ENCODE results near the gene SLC35F1. TPM values are rescaled to one million over a fixed set of nuclear protein-coding genes. Genes with fewer than 3 reads are reported as not detected.

The SLC35F1 gene
- polyA plus RNA-seq, 1 donor: 3.9 TPM

GRCh38 chr6:118103381-118104146, 196.5 kb downstream of the SLC35F1 start:
- DNase-seq: no peak

GRCh38 chr6:118122161-118122725, 215.2 kb downstream of the SLC35F1 start:
- DNase-seq: no peak

- no peak for DNase-seq
Measured at GRCh38 chr6:118122801-118123200, 215.7 kb downstream of the SLC35F1 start.

- no peak for DNase-seq
Measured at GRCh38 chr6:118123503-118124037, 216.5 kb downstream of the SLC35F1 start.

- DNase-seq: no peak
Measured at GRCh38 chr6:118124851-118125250, 217.8 kb downstream of the SLC35F1 start.

- no peak for DNase-seq
Measured at GRCh38 chr6:118128755-118129154, 221.7 kb downstream of the SLC35F1 start.

GRCh38 chr6:118134206-118134605, 227.1 kb downstream of the SLC35F1 start:
- DNase-seq: no peak

- DNase-seq: peak; percentile 54
Measured at GRCh38 chr6:118134736-118135135, 227.7 kb downstream of the SLC35F1 start.

- no peak for DNase-seq
Measured at GRCh38 chr6:118135371-118135770, 228.3 kb downstream of the SLC35F1 start.

GRCh38 chr6:118141211-118141610, 234.1 kb downstream of the SLC35F1 start:
- no peak for DNase-seq

GRCh38 chr6:118146584-118146983, 239.5 kb downstream of the SLC35F1 start:
- DNase-seq: no peak

GRCh38 chr6:118147511-118147910, 240.4 kb downstream of the SLC35F1 start:
- DNase-seq: no peak

- DNase-seq: no peak
Measured at GRCh38 chr6:118148561-118148960, 241.5 kb downstream of the SLC35F1 start.

- no peak for DNase-seq
Measured at GRCh38 chr6:118152524-118152923, 245.5 kb downstream of the SLC35F1 start.

GRCh38 chr6:118161343-118161742, 254.3 kb downstream of the SLC35F1 start:
- DNase-seq: no peak

- DNase-seq: no peak
Measured at GRCh38 chr6:118163542-118163941, 256.5 kb downstream of the SLC35F1 start.

- no peak for DNase-seq
Measured at GRCh38 chr6:118165500-118165899, 258.4 kb downstream of the SLC35F1 start.

- no peak for DNase-seq
Measured at GRCh38 chr6:118168421-118168820, 261.4 kb downstream of the SLC35F1 start.

- no peak for DNase-seq
Measured at GRCh38 chr6:118171852-118172251, 264.8 kb downstream of the SLC35F1 start.

GRCh38 chr6:118174071-118174470, 267.0 kb downstream of the SLC35F1 start:
- DNase-seq: no peak

GRCh38 chr6:118177720-118178119, 270.7 kb downstream of the SLC35F1 start:
- DNase-seq: no peak

- no peak for DNase-seq
Measured at GRCh38 chr6:118179048-118179447, 272.0 kb downstream of the SLC35F1 start.

- DNase-seq: peak; percentile 1
Measured at GRCh38 chr6:118186672-118187567, 279.9 kb downstream of the SLC35F1 start.
